K562 (cell line): ENCODE measurements around the gene IL13. TPM values are rescaled to one million over a fixed set of nuclear protein-coding genes. Genes with fewer than 3 reads are reported as not detected.

Experiments
- ARID1B ChIP-seq: fragments of 450-650 bp; IDR thresholded peaks from 2 replicates; pipeline ENCODE4 v1.6.1; 2016; ENCODE audit warnings: antibody characterized with exemption, mild to moderate bottlenecking, inconsistent platforms
- BACH1 ChIP-seq: fragments of 200-800 bp; sonication (Bioruptor generic); IDR thresholded peaks from 2 replicates; pipeline ENCODE4 v1.6.1; 2016; ENCODE audit warnings: missing genetic modification characterization, missing compliant biosample characterization
- CBX8 ChIP-seq: fragments of 200-600 bp; sonication (generic); IDR thresholded peaks from 2 replicates; pipeline ENCODE4 v1.6.1; 2012; ENCODE audit warnings: borderline replicate concordance, mixed run types, low read depth, mild to moderate bottlenecking, moderate library complexity, mixed read lengths, low read length, control low read depth, inconsistent platforms; ENCODE audit not compliant: poor library complexity, severe bottlenecking; ENCODE audit errors: extremely low read depth
- CHCHD3 ChIP-seq: fragments of 250-450 bp; sonication (Bioruptor Pico); IDR thresholded peaks from 2 replicates; pipeline ENCODE4 v2.1.2; 2022; ENCODE audit warnings: mild to moderate bottlenecking
- ETV5 ChIP-seq: sonication (generic); formaldehyde crosslinking; IDR thresholded peaks from 2 replicates; pipeline ENCODE4 v1.4.0; 2020; ENCODE audit warnings: low read depth, mild to moderate bottlenecking, missing genetic modification reagents
- HDAC2 ChIP-seq: fragments of 450-650 bp; IDR thresholded peaks from 2 replicates; pipeline ENCODE4 v1.6.1; 2016; ENCODE audit warnings: mild to moderate bottlenecking
- HNRNPL ChIP-seq: fragments of 200-400 bp; formaldehyde crosslinking; IDR thresholded peaks from 2 replicates; pipeline ENCODE4 v1.6.1; 2017; ENCODE audit warnings: low read depth, mild to moderate bottlenecking, low read length
- KDM1A ChIP-seq, 2 experiments: fragments of 450-650 bp; IDR thresholded peaks; 2 replicates each; pipeline ENCODE4 v1.6.1; 2016; ENCODE audit warnings: mild to moderate bottlenecking in 2 of 2
- KLF10 ChIP-seq: fragments of 250-450 bp; sonication (Bioruptor Pico); IDR thresholded peaks from 2 replicates; pipeline ENCODE4 v1.6.1; 2021; ENCODE audit warnings: matching md5 sums
- LCOR ChIP-seq: sonication (generic); formaldehyde crosslinking; IDR thresholded peaks from 2 replicates; pipeline ENCODE4 v1.8.0; 2022; ENCODE audit warnings: mild to moderate bottlenecking, missing genetic modification reagents
- MLLT1 ChIP-seq, 2 experiments: fragments of 450-650 bp; IDR thresholded peaks; 2 replicates each; pipeline ENCODE4 v1.6.1; 2016
- MXI1 ChIP-seq: IDR thresholded peaks from 2 replicates; pipeline ENCODE4 v1.6.1; 2011; ENCODE audit warnings: low read depth, mild to moderate bottlenecking, improper control_type of control experiment, low read length
- PML ChIP-seq: IDR thresholded peaks from 2 replicates; pipeline ENCODE4 v1.6.1; 2012; ENCODE audit warnings: low read length, inconsistent platforms
- POLR2B ChIP-seq: fragments of 450-650 bp; IDR thresholded peaks from 2 replicates; pipeline ENCODE4 v1.6.1; 2018; ENCODE audit warnings: low read depth; ENCODE audit not compliant: partially characterized antibody
- RBM14 ChIP-seq: fragments of 200-400 bp; formaldehyde crosslinking; IDR thresholded peaks from 2 replicates; pipeline ENCODE4 v1.6.1; 2018; ENCODE audit warnings: low read depth, mild to moderate bottlenecking, low read length, moderate library complexity, borderline replicate concordance; ENCODE audit not compliant: insufficient read depth
- RBM15 ChIP-seq: fragments of 200-400 bp; formaldehyde crosslinking; IDR thresholded peaks from 2 replicates; pipeline ENCODE4 v1.6.1; 2018; ENCODE audit warnings: mild to moderate bottlenecking, low read length, moderate library complexity; ENCODE audit not compliant: insufficient read depth
- SAP30 ChIP-seq: fragments of 200-600 bp; sonication (generic); IDR thresholded peaks from 2 replicates; pipeline ENCODE4 v1.6.1; 2012; ENCODE audit warnings: borderline replicate concordance, low read depth, mild to moderate bottlenecking, moderate library complexity, low read length, control low read depth, inconsistent platforms; ENCODE audit not compliant: insufficient read depth, poor library complexity, severe bottlenecking
- TARDBP ChIP-seq: fragments of 450-650 bp; IDR thresholded peaks from 2 replicates; pipeline ENCODE4 v1.6.1; 2016
- ZNF311 ChIP-seq: fragments of 250-450 bp; sonication (Bioruptor Pico); IDR thresholded peaks from 2 replicates; pipeline ENCODE4 v1.4.0; 2020; ENCODE audit warnings: mild to moderate bottlenecking, moderate library complexity
- ZNF77 ChIP-seq: fragments of 250-450 bp; sonication (Bioruptor Pico); IDR thresholded peaks from 2 replicates; pipeline ENCODE4 v1.5.0; 2020
- polyA plus RNA-seq, 8 experiments: library from polyadenylated mRNA; depleted of rRNA in 4 of 8; stranded (reverse) in 5 of 8; unstranded in 3 of 8; fragments of >200 nt; fragmentation: Nextera tagmentation in 2 of 8; fragmentation: Illumina TruSeq in 1 of 8; extraction: Ambion mirVana in 2 of 8; extraction: Trizol in 1 of 8; gene quantifications; 2 replicates each; pipeline versions ENCODE4 v1.2.1 to v1.2.3, GENCODE V29; 2011 to 2014; ENCODE audit warnings: inconsistent platforms in 1 of 8, missing spikeins in 1 of 8
- total RNA-seq, 7 experiments: library from RNA; depleted of rRNA in 6 of 7; stranded (reverse); fragments of >200 nt in 6 of 7; fragmentation: Illumina TruSeq in 2 of 7; extraction: Trizol in 2 of 7; gene quantifications; 2 replicates each; pipeline versions ENCODE4 v1.2.1 to v1.2.3, GENCODE V29; 2011 to 2021; ENCODE audit warnings: low replicate concordance in 1 of 7
- TF ChIP-seq, protein P1 (sequence below): sonication (generic); formaldehyde crosslinking; IDR thresholded peaks from 2 replicates; pipeline ENCODE4 v1.8.1; 2022; ENCODE audit warnings: missing genetic modification reagents
- TF ChIP-seq, protein P2 (sequence below): sonication (generic); formaldehyde crosslinking; IDR thresholded peaks from 2 replicates; pipeline ENCODE4 v1.8.0; 2022; ENCODE audit warnings: missing genetic modification reagents, mild to moderate bottlenecking, moderate library complexity, borderline replicate concordance
- TF ChIP-seq, protein P3 (sequence below): IDR thresholded peaks from 2 replicates; pipeline ENCODE4 v1.6.1; 2016; ENCODE audit warnings: missing genetic modification characterization, missing compliant biosample characterization

IL13 gene
- total and polyA plus RNA-seq, 9 of the 15 experiments (the other 6 are each of a cell fraction or from before 2014, with no cell fraction given): not detected

- TF ChIP-seq BACH1 (tag): no peak
- TF ChIP-seq TARDBP: peak; percentile 95
- no peak for TF ChIP-seq KLF10 (CRISPR knock-in tag)
- TF ChIP-seq PML: peak; percentile 100
- TF ChIP-seq POLR2B: no peak
- TF ChIP-seq, protein P1, sequence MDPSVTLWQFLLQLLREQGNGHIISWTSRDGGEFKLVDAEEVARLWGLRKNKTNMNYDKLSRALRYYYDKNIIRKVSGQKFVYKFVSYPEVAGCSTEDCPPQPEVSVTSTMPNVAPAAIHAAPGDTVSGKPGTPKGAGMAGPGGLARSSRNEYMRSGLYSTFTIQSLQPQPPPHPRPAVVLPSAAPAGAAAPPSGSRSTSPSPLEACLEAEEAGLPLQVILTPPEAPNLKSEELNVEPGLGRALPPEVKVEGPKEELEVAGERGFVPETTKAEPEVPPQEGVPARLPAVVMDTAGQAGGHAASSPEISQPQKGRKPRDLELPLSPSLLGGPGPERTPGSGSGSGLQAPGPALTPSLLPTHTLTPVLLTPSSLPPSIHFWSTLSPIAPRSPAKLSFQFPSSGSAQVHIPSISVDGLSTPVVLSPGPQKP (CRISPR knock-in tag): no peak
- TF ChIP-seq, protein P2, sequence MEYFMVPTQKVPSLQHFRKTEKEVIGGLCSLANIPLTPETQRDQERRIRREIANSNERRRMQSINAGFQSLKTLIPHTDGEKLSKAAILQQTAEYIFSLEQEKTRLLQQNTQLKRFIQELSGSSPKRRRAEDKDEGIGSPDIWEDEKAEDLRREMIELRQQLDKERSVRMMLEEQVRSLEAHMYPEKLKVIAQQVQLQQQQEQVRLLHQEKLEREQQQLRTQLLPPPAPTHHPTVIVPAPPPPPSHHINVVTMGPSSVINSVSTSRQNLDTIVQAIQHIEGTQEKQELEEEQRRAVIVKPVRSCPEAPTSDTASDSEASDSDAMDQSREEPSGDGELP (CRISPR knock-in tag): no peak
- 0 out of 2 replicates have a peak, but pooled peaks have one; percentile 56 for TF ChIP-seq ETV5 (CRISPR knock-in tag)
- no peak for TF ChIP-seq HNRNPL
- TF ChIP-seq, protein P3, sequence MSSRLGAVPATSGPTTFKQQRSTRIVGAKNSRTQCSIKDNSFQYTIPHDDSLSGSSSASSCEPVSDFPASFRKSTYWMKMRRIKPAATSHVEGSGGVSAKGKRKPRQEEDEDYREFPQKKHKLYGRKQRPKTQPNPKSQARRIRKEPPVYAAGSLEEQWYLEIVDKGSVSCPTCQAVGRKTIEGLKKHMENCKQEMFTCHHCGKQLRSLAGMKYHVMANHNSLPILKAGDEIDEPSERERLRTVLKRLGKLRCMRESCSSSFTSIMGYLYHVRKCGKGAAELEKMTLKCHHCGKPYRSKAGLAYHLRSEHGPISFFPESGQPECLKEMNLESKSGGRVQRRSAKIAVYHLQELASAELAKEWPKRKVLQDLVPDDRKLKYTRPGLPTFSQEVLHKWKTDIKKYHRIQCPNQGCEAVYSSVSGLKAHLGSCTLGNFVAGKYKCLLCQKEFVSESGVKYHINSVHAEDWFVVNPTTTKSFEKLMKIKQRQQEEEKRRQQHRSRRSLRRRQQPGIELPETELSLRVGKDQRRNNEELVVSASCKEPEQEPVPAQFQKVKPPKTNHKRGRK (tag): no peak
- peak; percentile 99 for TF ChIP-seq ARID1B
- no peak for TF ChIP-seq MLLT1 (IDR thresholded peaks at IDR 0.05)
- TF ChIP-seq LCOR (CRISPR knock-in tag): no peak
- TF ChIP-seq SAP30: no peak
- TF ChIP-seq MXI1: peak; percentile 23; the same call in 1 of the 2 replicates
- peak; percentile 92 to 95 for TF ChIP-seq KDM1A (IDR thresholded peaks at IDR 0.05)
- TF ChIP-seq ZNF311 (CRISPR knock-in tag): no peak
- TF ChIP-seq CBX8: no peak
- TF ChIP-seq ZNF77 (CRISPR knock-in tag): no peak
- 0 out of 2 replicates have a peak, but pooled peaks have one; percentile 75 for TF ChIP-seq HDAC2
- no peak for TF ChIP-seq CHCHD3 (CRISPR knock-in tag)
- no peak for TF ChIP-seq RBM14
- no peak for TF ChIP-seq RBM15
Measured at GRCh38 chr5:132651838-132652469, 6.0 kb upstream of the IL13 start (continued).
